Ishikawa (cell line): ENCODE results near the gene WIF1.

Experiments used
- CEBPB ChIP-seq: IDR thresholded peaks from 2 replicates; pipeline ENCODE4 v1.6.1; 2012
- CREB1 ChIP-seq: IDR thresholded peaks from 2 replicates; pipeline ENCODE4 v1.6.1; 2012; ENCODE audit warnings: low read depth
- EGR1 ChIP-seq: IDR thresholded peaks from 2 replicates; pipeline ENCODE4 v1.6.1; 2012
- EP300 ChIP-seq: IDR thresholded peaks from 2 replicates; pipeline ENCODE4 v1.6.1; 2012; ENCODE audit warnings: borderline replicate concordance
- MAX ChIP-seq: IDR thresholded peaks from 2 replicates; pipeline ENCODE4 v1.6.1; 2012
- NFIC ChIP-seq: IDR thresholded peaks from 2 replicates; pipeline ENCODE4 v1.6.1; 2012
- RAD21 ChIP-seq: IDR thresholded peaks from 2 replicates; pipeline ENCODE4 v1.6.1; 2012; ENCODE audit warnings: low read depth
- TAF1 ChIP-seq: IDR thresholded peaks from 2 replicates; pipeline ENCODE4 v1.6.1; 2012; ENCODE audit warnings: low read depth, mild to moderate bottlenecking
- TCF12 ChIP-seq: IDR thresholded peaks from 2 replicates; pipeline ENCODE4 v1.6.1; 2012; ENCODE audit warnings: low read depth
- YY1 ChIP-seq: IDR thresholded peaks from 2 replicates; pipeline ENCODE4 v1.6.1; 2012; ENCODE audit warnings: low read depth
- ZBTB7A ChIP-seq: IDR thresholded peaks from 2 replicates; pipeline ENCODE4 v1.6.1; 2012; ENCODE audit warnings: low read depth
- TF ChIP-seq, protein P1 (sequence below): IDR thresholded peaks from 2 replicates; pipeline ENCODE4 v1.6.1; 2012; ENCODE audit warnings: low read depth, mild to moderate bottlenecking
- TF ChIP-seq, protein P2 (sequence below): IDR thresholded peaks from 2 replicates; pipeline ENCODE4 v1.6.1; 2012

GRCh38 chr12:65119063-65119462 is 2.0 kb downstream of the WIF1 start:
- TF ChIP-seq TAF1 (no peak), EGR1 (no peak), EP300 (no peak), MAX (no peak), TCF12 (no peak), ZBTB7A (no peak), RAD21 (no peak), CEBPB (no peak), YY1 (no peak), CREB1 (no peak), NFIC (no peak)
- TF ChIP-seq, protein P1, sequence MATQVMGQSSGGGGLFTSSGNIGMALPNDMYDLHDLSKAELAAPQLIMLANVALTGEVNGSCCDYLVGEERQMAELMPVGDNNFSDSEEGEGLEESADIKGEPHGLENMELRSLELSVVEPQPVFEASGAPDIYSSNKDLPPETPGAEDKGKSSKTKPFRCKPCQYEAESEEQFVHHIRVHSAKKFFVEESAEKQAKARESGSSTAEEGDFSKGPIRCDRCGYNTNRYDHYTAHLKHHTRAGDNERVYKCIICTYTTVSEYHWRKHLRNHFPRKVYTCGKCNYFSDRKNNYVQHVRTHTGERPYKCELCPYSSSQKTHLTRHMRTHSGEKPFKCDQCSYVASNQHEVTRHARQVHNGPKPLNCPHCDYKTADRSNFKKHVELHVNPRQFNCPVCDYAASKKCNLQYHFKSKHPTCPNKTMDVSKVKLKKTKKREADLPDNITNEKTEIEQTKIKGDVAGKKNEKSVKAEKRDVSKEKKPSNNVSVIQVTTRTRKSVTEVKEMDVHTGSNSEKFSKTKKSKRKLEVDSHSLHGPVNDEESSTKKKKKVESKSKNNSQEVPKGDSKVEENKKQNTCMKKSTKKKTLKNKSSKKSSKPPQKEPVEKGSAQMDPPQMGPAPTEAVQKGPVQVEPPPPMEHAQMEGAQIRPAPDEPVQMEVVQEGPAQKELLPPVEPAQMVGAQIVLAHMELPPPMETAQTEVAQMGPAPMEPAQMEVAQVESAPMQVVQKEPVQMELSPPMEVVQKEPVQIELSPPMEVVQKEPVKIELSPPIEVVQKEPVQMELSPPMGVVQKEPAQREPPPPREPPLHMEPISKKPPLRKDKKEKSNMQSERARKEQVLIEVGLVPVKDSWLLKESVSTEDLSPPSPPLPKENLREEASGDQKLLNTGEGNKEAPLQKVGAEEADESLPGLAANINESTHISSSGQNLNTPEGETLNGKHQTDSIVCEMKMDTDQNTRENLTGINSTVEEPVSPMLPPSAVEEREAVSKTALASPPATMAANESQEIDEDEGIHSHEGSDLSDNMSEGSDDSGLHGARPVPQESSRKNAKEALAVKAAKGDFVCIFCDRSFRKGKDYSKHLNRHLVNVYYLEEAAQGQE, result no peak
- TF ChIP-seq, protein P2, sequence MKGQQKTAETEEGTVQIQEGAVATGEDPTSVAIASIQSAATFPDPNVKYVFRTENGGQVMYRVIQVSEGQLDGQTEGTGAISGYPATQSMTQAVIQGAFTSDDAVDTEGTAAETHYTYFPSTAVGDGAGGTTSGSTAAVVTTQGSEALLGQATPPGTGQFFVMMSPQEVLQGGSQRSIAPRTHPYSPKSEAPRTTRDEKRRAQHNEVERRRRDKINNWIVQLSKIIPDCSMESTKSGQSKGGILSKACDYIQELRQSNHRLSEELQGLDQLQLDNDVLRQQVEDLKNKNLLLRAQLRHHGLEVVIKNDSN, result no peak
